IMR-90 (cell line): ENCODE results near the gene GINS3. TPM values are rescaled to one million over a fixed set of nuclear protein-coding genes. Genes with fewer than 3 reads are reported as not detected.

Source experiments
- ATAC-seq: fragments of 200-7000 bp; cut with Tn5 transposase; 2 replicates; pipeline ENCODE4 v1.9.1; 2020; ENCODE audit warnings: low read depth, mild to moderate bottlenecking, moderate library complexity
- BruUV-seq: library from RNA; stranded (reverse); fragments of 400-500 nt; replicated peaks from 2 replicates; lab custom pipeline; 2021; lab: Mats Ljungman, UMichigan
- CTCF ChIA-PET: fragments of 300-600 bp; formaldehyde crosslinking; extraction: SDS; loops from one replicate; lab custom pipeline; 2021; ENCODE audit warnings: antibody characterized with exemption; lab: Yijun Ruan, JAX
- POLR2A ChIA-PET: fragments of 300-600 bp; sonication (Branson Sonifier 250); formaldehyde crosslinking; loops from one replicate; lab custom pipeline; 2022; ENCODE audit warnings: antibody characterized with exemption; ENCODE audit not compliant: unreplicated experiment; lab: Charles Lee
- DNase-seq: peaks from one replicate; pipeline ENCODE4 v3.0.0; 2013
- H2AFZ ChIP-seq: replicated peaks from 2 replicates; pipeline ENCODE3; 2013; ENCODE audit warnings: low read length, mild to moderate bottlenecking; ENCODE audit not compliant: poor library complexity
- H2AK5ac ChIP-seq: 2 replicates; pipeline ENCODE4 v1.6.1; 2013; ENCODE audit warnings: low read depth, low read length, inconsistent platforms
- H2AK9ac ChIP-seq: replicated peaks from 2 replicates; pipeline ENCODE3; 2013; ENCODE audit warnings: mild to moderate bottlenecking, low read depth, low read length, moderate library complexity; ENCODE audit not compliant: poor library complexity
- H2BK120ac ChIP-seq: 2 replicates; pipeline ENCODE4 v1.6.1; 2013; ENCODE audit warnings: low read depth, low read length, inconsistent platforms
- H2BK15ac ChIP-seq: 3 replicates; pipeline ENCODE4 v1.6.1; 2013; ENCODE audit warnings: low read depth, low read length, inconsistent platforms
- H2BK20ac ChIP-seq: 2 replicates; pipeline ENCODE4 v1.6.1; 2013; ENCODE audit warnings: low read depth, mild to moderate bottlenecking, inconsistent platforms, low read length, moderate library complexity
- H2BK5ac ChIP-seq: 2 replicates; pipeline ENCODE4 v1.6.1; 2013; ENCODE audit warnings: mild to moderate bottlenecking, low read depth, low read length, inconsistent platforms; ENCODE audit not compliant: poor library complexity, severe bottlenecking
- H3K14ac ChIP-seq: replicated peaks from 2 replicates; pipeline ENCODE4 v1.6.1; 2013; ENCODE audit warnings: low read depth, low read length, inconsistent platforms
- H3K18ac ChIP-seq: 2 replicates; pipeline ENCODE4 v1.6.1; 2013; ENCODE audit warnings: low read depth, low read length, control low read depth
- H3K23ac ChIP-seq: 2 replicates; pipeline ENCODE4 v1.6.1; 2013; ENCODE audit warnings: low read depth, low read length, inconsistent platforms
- H3K27ac ChIP-seq: 2 replicates; pipeline ENCODE4 v1.5.1; 2013; ENCODE audit warnings: mild to moderate bottlenecking, control low read depth, low read length; ENCODE audit not compliant: insufficient read depth
- H3K27me3 ChIP-seq: 2 replicates; pipeline ENCODE4 v1.6.1; 2013; ENCODE audit warnings: low read length; ENCODE audit not compliant: control insufficient read depth, insufficient read depth
- H3K36me3 ChIP-seq: 2 replicates; pipeline ENCODE4 v1.6.1; 2013; ENCODE audit warnings: low read length, mixed read lengths; ENCODE audit not compliant: control insufficient read depth, insufficient read depth
- H3K4ac ChIP-seq: 2 replicates; pipeline ENCODE4 v1.6.1; 2013; ENCODE audit warnings: low read depth, low read length, inconsistent platforms
- H3K4me1 ChIP-seq: 2 replicates; pipeline ENCODE4 v1.6.1; 2013; ENCODE audit warnings: low read length, mixed read lengths; ENCODE audit not compliant: control insufficient read depth, insufficient read depth
- H3K4me2 ChIP-seq: 2 replicates; pipeline ENCODE4 v1.6.1; 2013; ENCODE audit warnings: low read depth, mild to moderate bottlenecking, control low read depth, low read length, moderate library complexity
- H3K4me3 ChIP-seq: 2 replicates; pipeline ENCODE4 v1.5.1; 2013; ENCODE audit warnings: low read depth, mild to moderate bottlenecking, control low read depth, low read length, moderate library complexity; ENCODE audit not compliant: insufficient read depth
- H3K56ac ChIP-seq: 2 replicates; pipeline ENCODE4 v1.6.1; 2013; ENCODE audit warnings: low read length, inconsistent platforms; ENCODE audit not compliant: insufficient read depth; ENCODE audit errors: extremely low read depth
- H3K79me1 ChIP-seq, 2 experiments: 2 replicates each; pipeline ENCODE4 v1.6.1; 2013; ENCODE audit warnings: low read length in 2 of 2, inconsistent platforms in 1 of 2, low read depth in 1 of 2
- H3K9ac ChIP-seq: 2 replicates; pipeline ENCODE4 v1.6.1; 2013; ENCODE audit warnings: low read depth, low read length, control low read depth
- H3K9me1 ChIP-seq: 2 replicates; pipeline ENCODE4 v1.6.1; 2013; ENCODE audit warnings: low read length, inconsistent platforms; ENCODE audit not compliant: insufficient read depth
- H3K9me3 ChIP-seq: 2 replicates; pipeline ENCODE4 v1.6.1; 2013; ENCODE audit warnings: low read length; ENCODE audit not compliant: control insufficient read depth, insufficient read depth
- H4K20me1 ChIP-seq: 2 replicates; pipeline ENCODE4 v1.6.1; 2013; ENCODE audit warnings: low read length, inconsistent platforms; ENCODE audit not compliant: insufficient read depth
- H4K5ac ChIP-seq: 2 replicates; pipeline ENCODE4 v1.6.1; 2013; ENCODE audit warnings: mild to moderate bottlenecking, low read depth, low read length, control low read depth
- H4K8ac ChIP-seq, 2 experiments: 2 replicates each; pipeline ENCODE4 v1.6.1; 2013; ENCODE audit warnings: low read depth in 2 of 2, low read length in 2 of 2, control low read depth in 1 of 2, inconsistent platforms in 1 of 2
- H4K91ac ChIP-seq: 2 replicates; pipeline ENCODE4 v1.6.1; 2013; ENCODE audit warnings: low read depth, low read length, inconsistent platforms; ENCODE audit not compliant: insufficient read depth
- BHLHE40 ChIP-seq: fragments of 150-350 bp; IDR thresholded peaks from 2 replicates; pipeline ENCODE4 v1.6.1; 2016; ENCODE audit warnings: mild to moderate bottlenecking, low read depth, low read length
- CEBPB ChIP-seq: IDR thresholded peaks from 2 replicates; pipeline ENCODE4 v1.6.1; 2012; ENCODE audit warnings: low read depth, low read length, improper control_type of control experiment
- CHD1 ChIP-seq: IDR thresholded peaks from 2 replicates; pipeline ENCODE4 v1.6.1; 2012; ENCODE audit warnings: low read depth, low read length, improper control_type of control experiment
- ELK1 ChIP-seq: fragments of 150-350 bp; IDR thresholded peaks from 2 replicates; pipeline ENCODE4 v1.6.1; 2016; ENCODE audit warnings: low read depth, mild to moderate bottlenecking, low read length, moderate library complexity, borderline replicate concordance
- FOS ChIP-seq: fragments of 150-350 bp; IDR thresholded peaks from 2 replicates; pipeline ENCODE4 v1.6.1; 2016; ENCODE audit warnings: low read depth, low read length
- MAFK ChIP-seq: IDR thresholded peaks from 2 replicates; pipeline ENCODE4 v1.6.1; 2012; ENCODE audit warnings: low read depth, low read length, improper control_type of control experiment
- MAZ ChIP-seq: IDR thresholded peaks from 2 replicates; pipeline ENCODE4 v1.6.1; 2012; ENCODE audit warnings: low read depth, mild to moderate bottlenecking, low read length, improper control_type of control experiment, moderate library complexity, borderline replicate concordance
- MXI1 ChIP-seq: IDR thresholded peaks from 2 replicates; pipeline ENCODE4 v1.6.1; 2012; ENCODE audit warnings: low read depth, mild to moderate bottlenecking, low read length, moderate library complexity, borderline replicate concordance
- NFE2L2 ChIP-seq: fragments of 150-350 bp; IDR thresholded peaks from 2 replicates; pipeline ENCODE4 v1.6.1; 2016; ENCODE audit warnings: low read depth, mild to moderate bottlenecking, low read length
- POLR2A ChIP-seq: IDR thresholded peaks from 2 replicates; pipeline ENCODE4 v1.6.1; 2012; ENCODE audit warnings: mild to moderate bottlenecking, low read depth, low read length
- RAD21 ChIP-seq: IDR thresholded peaks from 2 replicates; pipeline ENCODE4 v1.6.1; 2012; ENCODE audit warnings: low read length, improper control_type of control experiment
- RCOR1 ChIP-seq: IDR thresholded peaks from 2 replicates; pipeline ENCODE4 v1.6.1; 2012; ENCODE audit warnings: mild to moderate bottlenecking, low read length, improper control_type of control experiment; ENCODE audit not compliant: insufficient replicate concordance
- RFX5 ChIP-seq: IDR thresholded peaks from 2 replicates; pipeline ENCODE4 v1.8.0; 2012; ENCODE audit warnings: low read depth, mild to moderate bottlenecking, low read length, moderate library complexity
- SMC3 ChIP-seq: fragments of 150-350 bp; IDR thresholded peaks from 2 replicates; pipeline ENCODE4 v1.6.1; 2016; ENCODE audit warnings: low read depth, mild to moderate bottlenecking, antibody characterized with exemption, low read length, moderate library complexity
- WGBS, 2 experiments: methylation state at CpG; one replicate each; pipeline versions ENCODE4 v1.1.5 to v1.1.7; 2013; ENCODE audit warnings: missing lambda C conversion rate in 2 of 2; ENCODE audit not compliant: insufficient read length in 1 of 2; ENCODE audit errors: extremely low coverage in 2 of 2; 5-methylcytosine and 5-hydroxymethylcytosine counted together
- dilution Hi-C: fragments of 300-500 bp; cut with HindIII; formaldehyde crosslinking; loops from one replicate; pipeline ENCODE4 v1.14.3; 2018; ENCODE audit warnings: low sequenced_read_pairs; ENCODE audit not compliant: unreplicated experiment
- in situ Hi-C: fragments of 300-500 bp; cut with MboI; formaldehyde crosslinking; loops from 3 replicates; pipeline ENCODE4 v1.14.3; 2019; ENCODE audit warnings: low sequenced_read_pairs, inconsistent platforms, mixed read lengths
- intact Hi-C: fragments of 100-400 bp; cut with micrococcal nuclease; formaldehyde crosslinking; loops from 2 replicates; pipeline ENCODE4 v1.10.0; 2022
- polyA plus RNA-seq, 3 experiments: library from polyadenylated mRNA; depleted of rRNA; stranded (reverse); fragments of >200 nt; gene quantifications; 2 replicates each; pipeline ENCODE4 v1.2.3, GENCODE V29; 2012; ENCODE audit warnings: low replicate concordance in 1 of 3
- total RNA-seq: library from RNA; depleted of rRNA; stranded (reverse); fragments of >200 nt; gene quantifications from 2 replicates; pipeline ENCODE4 v1.2.3, GENCODE V29; 2012
- TF ChIP-seq, protein P1 (sequence below): conservative IDR thresholded peaks from 2 replicates; pipeline ENCODE4 v1.5.1; 2012; ENCODE audit warnings: mild to moderate bottlenecking, low read depth, low read length, improper control_type of control experiment
- TF ChIP-seq, protein P2 (sequence below): fragments of 150-350 bp; IDR thresholded peaks from 2 replicates; pipeline ENCODE4 v1.6.1; 2017; ENCODE audit warnings: mild to moderate bottlenecking, antibody characterized with exemption, low read length, low read depth

Gene GINS3
- total and polyA plus RNA-seq, 2 of the 4 experiments (the other 2 are of a cell fraction) = 5.2 to 5.4 TPM

GRCh38 chr16:58449306-58449705, 57.0 kb downstream of the GINS3 start:
- dilution Hi-C loops (no loop called here), in situ Hi-C loops (no loop called here), intact Hi-C loops (no loop called here)
- H3K4ac ChIP-seq = no peak overlapping the region
- no peak overlapping the region for H3K56ac ChIP-seq
- TF ChIP-seq MXI1 (no peak), SMC3 (no peak), RAD21 (no peak), POLR2A (no peak), CHD1 (no peak), RCOR1 (no peak), ELK1 (no peak), RFX5 (no peak), MAFK (no peak), CEBPB (no peak), BHLHE40 (no peak), NFE2L2 (no peak), FOS (no peak), MAZ (no peak)
- TF ChIP-seq, protein P1, sequence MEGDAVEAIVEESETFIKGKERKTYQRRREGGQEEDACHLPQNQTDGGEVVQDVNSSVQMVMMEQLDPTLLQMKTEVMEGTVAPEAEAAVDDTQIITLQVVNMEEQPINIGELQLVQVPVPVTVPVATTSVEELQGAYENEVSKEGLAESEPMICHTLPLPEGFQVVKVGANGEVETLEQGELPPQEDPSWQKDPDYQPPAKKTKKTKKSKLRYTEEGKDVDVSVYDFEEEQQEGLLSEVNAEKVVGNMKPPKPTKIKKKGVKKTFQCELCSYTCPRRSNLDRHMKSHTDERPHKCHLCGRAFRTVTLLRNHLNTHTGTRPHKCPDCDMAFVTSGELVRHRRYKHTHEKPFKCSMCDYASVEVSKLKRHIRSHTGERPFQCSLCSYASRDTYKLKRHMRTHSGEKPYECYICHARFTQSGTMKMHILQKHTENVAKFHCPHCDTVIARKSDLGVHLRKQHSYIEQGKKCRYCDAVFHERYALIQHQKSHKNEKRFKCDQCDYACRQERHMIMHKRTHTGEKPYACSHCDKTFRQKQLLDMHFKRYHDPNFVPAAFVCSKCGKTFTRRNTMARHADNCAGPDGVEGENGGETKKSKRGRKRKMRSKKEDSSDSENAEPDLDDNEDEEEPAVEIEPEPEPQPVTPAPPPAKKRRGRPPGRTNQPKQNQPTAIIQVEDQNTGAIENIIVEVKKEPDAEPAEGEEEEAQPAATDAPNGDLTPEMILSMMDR = no peak
- TF ChIP-seq, protein P2, sequence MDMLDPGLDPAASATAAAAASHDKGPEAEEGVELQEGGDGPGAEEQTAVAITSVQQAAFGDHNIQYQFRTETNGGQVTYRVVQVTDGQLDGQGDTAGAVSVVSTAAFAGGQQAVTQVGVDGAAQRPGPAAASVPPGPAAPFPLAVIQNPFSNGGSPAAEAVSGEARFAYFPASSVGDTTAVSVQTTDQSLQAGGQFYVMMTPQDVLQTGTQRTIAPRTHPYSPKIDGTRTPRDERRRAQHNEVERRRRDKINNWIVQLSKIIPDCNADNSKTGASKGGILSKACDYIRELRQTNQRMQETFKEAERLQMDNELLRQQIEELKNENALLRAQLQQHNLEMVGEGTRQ = no peak
- H3K4me1 ChIP-seq = no peaks in the 10 kb centered on the region
- no peak overlapping the region for H2BK120ac ChIP-seq
- no peak overlapping the region for H3K27ac ChIP-seq
- no peaks in the 10 kb centered on the region for H3K79me1 ChIP-seq
- no peak overlapping the region for H4K91ac ChIP-seq
- H3K14ac ChIP-seq = no peak overlapping the region
- no peak overlapping the region for H3K9ac ChIP-seq
- BruUV-seq = no TSS peak
- ATAC-seq (no peak), DNase-seq (no peak)
- H3K36me3 ChIP-seq = no peaks in the 10 kb centered on the region
- H3K4me2 ChIP-seq = no peak overlapping the region
- H2AK5ac ChIP-seq = no peak overlapping the region
- H3K4me3 ChIP-seq = no peak overlapping the region
- H2BK20ac ChIP-seq = no peak overlapping the region
- POLR2A ChIA-PET = no interaction called here
- H3K23ac ChIP-seq = no peak overlapping the region
- no peak overlapping the region for H2BK15ac ChIP-seq
- no peak overlapping the region for H2BK5ac ChIP-seq
- H2AFZ ChIP-seq = no peak overlapping the region
- no peak overlapping the region for H3K18ac ChIP-seq
- CTCF ChIA-PET = no interaction called here
- H3K9me3 ChIP-seq = no peaks in the 10 kb centered on the region
- no peaks in the 10 kb centered on the region for H3K9me1 ChIP-seq
- no peaks in the 10 kb centered on the region for H4K20me1 ChIP-seq
- H4K5ac ChIP-seq = no peak overlapping the region
- H2AK9ac ChIP-seq = no peak overlapping the region
- WGBS, 2 experiments = no CpG with 5 or more reads among the region's 4 CpGs
- H3K27me3 ChIP-seq = peaks cover 16% of the 10 kb centered on the region
- H4K8ac ChIP-seq = no peak overlapping the region
